ENCODE measurements around the gene DIS3L2. TPM values are rescaled to one million over a fixed set of nuclear protein-coding genes. Genes with fewer than 3 reads are reported as not detected.
A peak's percentile ranks its signal among the peaks of the same experiment; 100 is the strongest.
"Not testable (repeated sequence)": the region's sequence is repeated elsewhere in the genome, so short reads cannot be mapped to it uniquely, and the experiment has no call there.

Gene DIS3L2
- total RNA-seq, 4 donors from 2014 or later, result 40.6 to 105 (median 43.9) TPM

GRCh38 chr2:232384466-232384865, 423.0 kb downstream of the DIS3L2 start:
- peaks cover 91% of the 10 kb centered on the region for H3K27me3 ChIP-seq
- no peak for DNase-seq (ENCODE audit: low spot score in 2 of 2)
- TF ChIP-seq CTCF (IDR thresholded peaks at IDR 0.05) (no peak), EP300 (IDR thresholded peaks at IDR 0.05) (no peak), POLR2AphosphoS5 (IDR thresholded peaks at IDR 0.05) (no peak)
- H3K4me1 ChIP-seq, result peaks cover 29% of the 10 kb centered on the region
- H3K4me3 ChIP-seq, result no peak overlapping the region
- H3K9me3 ChIP-seq, result no peaks in the 10 kb centered on the region
- no peaks in the 10 kb centered on the region for H3K36me3 ChIP-seq
- 93% methylated on average over 1 of the region's 1 CpG for WGBS
- no peak overlapping the region for H3K27ac ChIP-seq

GRCh38 chr2:232385058-232385457, 423.5 kb downstream of the DIS3L2 start:
- Histone ChIP-seq H3K27me3 (peaks cover 92% of the 10 kb centered on the region), H3K4me1 (peaks cover 29% of the 10 kb centered on the region)
- DNase-seq (ENCODE audit: low spot score in 2 of 2); H3K36me3 ChIP-seq; H3K9me3 ChIP-seq; H3K27ac ChIP-seq; H3K4me3 ChIP-seq: not testable (repeated sequence)

GRCh38 chr2:232385660-232386489, 424.4 kb downstream of the DIS3L2 start:
- Histone ChIP-seq H3K27ac (no peak overlapping the region), H3K4me3 (peak overlapping the region; percentile 20)

GRCh38 chr2:232386490-232386739, 424.9 kb downstream of the DIS3L2 start:
- 14% methylated on average over 23 of the region's 23 CpGs for WGBS
- peaks cover 94% of the 10 kb centered on the region for H3K27me3 ChIP-seq
- H3K4me3 ChIP-seq, result peak overlapping the region; percentile 20
- H3K36me3 ChIP-seq, result no peaks in the 10 kb centered on the region
- TF ChIP-seq POLR2A (IDR thresholded peaks at IDR 0.05) (no peak), CTCF (IDR thresholded peaks at IDR 0.05) (no peak), EP300 (IDR thresholded peaks at IDR 0.05) (no peak), POLR2AphosphoS5 (IDR thresholded peaks at IDR 0.05) (no peak)
- no peak overlapping the region for H3K27ac ChIP-seq
- no peaks in the 10 kb centered on the region for H3K9me3 ChIP-seq
- H3K4me1 ChIP-seq, result peaks cover 29% of the 10 kb centered on the region
- no peak for DNase-seq (ENCODE audit: low spot score in 2 of 2)

More at GRCh38 chr2:232385660-232386489, 424.4 kb downstream of the DIS3L2 start:
- no peaks in the 10 kb centered on the region for H3K36me3 ChIP-seq
- H3K4me1 ChIP-seq, result peaks cover 29% of the 10 kb centered on the region
- no peaks in the 10 kb centered on the region for H3K9me3 ChIP-seq
- WGBS, result 11% methylated on average over 24 of the region's 24 CpGs
- peaks cover 93% of the 10 kb centered on the region for H3K27me3 ChIP-seq
- no peak for DNase-seq (ENCODE audit: low spot score in 2 of 2)
- no peak for TF ChIP-seq POLR2AphosphoS5 (IDR thresholded peaks at IDR 0.05)
- TF ChIP-seq POLR2A (IDR thresholded peaks at IDR 0.05), result no peak
- TF ChIP-seq CTCF (IDR thresholded peaks at IDR 0.05), result no peak
- no peak for TF ChIP-seq EP300 (IDR thresholded peaks at IDR 0.05)

Other genes starting within 250 kb of the DIS3L2 start
- 10 to 100 TPM; 14.6 to 23.7 (median 22.2) TPM for gene PDE6D, start 180.4 kb upstream of the DIS3L2 start, total RNA-seq
- 10 to 100 TPM; 15.4 to 79.9 (median 33.6) TPM for gene COPS7B, start 175.3 kb upstream of the DIS3L2 start, total RNA-seq
- not detected for gene NPPC, start 35.3 kb upstream of the DIS3L2 start, total RNA-seq